Psoas muscle (tissue), 8 donors: ENCODE results near the gene MUSTN1. TPM values are rescaled to one million over a fixed set of nuclear protein-coding genes. Genes with fewer than 3 reads are reported as not detected.

Source experiments
- ATAC-seq, 4 donors: fragments of 200-7000 bp; cut with Tn5 transposase; one replicate each; pipeline ENCODE4 v1.9.1; 2020; ENCODE audit warnings: moderate library complexity in 3 of 4, mild to moderate bottlenecking in 2 of 4
- DNase-seq, 2 donors: peaks; one replicate each; pipeline ENCODE4 v3.0.0-alpha.2; 2020
- H3K27ac ChIP-seq: fragments of 200-600 bp; one replicate; pipeline ENCODE4 v1.8.0; 2022
- H3K27me3 ChIP-seq, 3 donors: fragments of 200-600 bp in 1 of 3; one replicate each; pipeline versions ENCODE4 v1.6.1 to v1.8.0; 2013 to 2022; ENCODE audit warnings: low read length in 2 of 3, mild to moderate bottlenecking in 2 of 3, moderate library complexity in 1 of 3; ENCODE audit not compliant: insufficient read depth in 3 of 3
- H3K36me3 ChIP-seq, 2 donors: fragments of 200-600 bp in 1 of 2; one replicate each; pipeline versions ENCODE4 v1.6.1 to v1.8.0; 2013 to 2022; ENCODE audit warnings: low read depth in 1 of 2, mild to moderate bottlenecking in 1 of 2, moderate library complexity in 1 of 2; ENCODE audit not compliant: insufficient read depth in 1 of 2
- H3K4me1 ChIP-seq: fragments of 200-600 bp; one replicate; pipeline ENCODE4 v1.8.0; 2022
- H3K4me3 ChIP-seq: fragments of 200-600 bp; one replicate; pipeline ENCODE4 v1.8.0; 2022; ENCODE audit warnings: mild to moderate bottlenecking
- H3K9me3 ChIP-seq: fragments of 200-600 bp; one replicate; pipeline ENCODE4 v1.8.0; 2022
- CTCF ChIP-seq: fragments of 200-600 bp; IDR thresholded peaks from one replicate; pipeline ENCODE4 v1.8.0; 2022; ENCODE audit warnings: antibody characterized with exemption
- WGBS, 3 donors: extraction: QIAGEN DNeasy Blood & Tissue Kit; methylation state at CpG; one replicate each; pipeline versions ENCODE4 v1.1.6 to v1.1.7; 2013; 5-methylcytosine and 5-hydroxymethylcytosine counted together
- intact Hi-C, 2 donors: fragments of 100-400 bp; cut with DNase I; formaldehyde crosslinking; loops; one replicate each; pipeline versions ENCODE4 v1.11.0 to v1.14.2; 2022
- polyA plus RNA-seq, 3 donors: library from polyadenylated mRNA; stranded (reverse); fragments of 200-250 nt; gene quantifications; one replicate each; pipeline ENCODE4 v1.2.3, GENCODE V29; 2013
- total RNA-seq, 4 donors: library from RNA; stranded (reverse); fragmentation: NEBNext Ultra II Directional in 2 of 4; extraction: Animal tissue kit (Norgen Biotek cat#: 25700) in 2 of 4; gene quantifications; one replicate each; pipeline versions ENCODE4 v1.2.1 to v1.2.4, GENCODE V29; 2021 to 2023
- donor health status: healthy with polysubstance abuse.
- donor health status: DM: no; HTN: no; CAD: no; lungs with moderate emphysema.
- donor health status: Bipolar disorder and iron deficiency.
- donor health status: healthy.
- donor health status: DM: yes; HTN: yes; CAD: no.
- donor health status: DM: no; HTN: no; CAD: no.
- donor health status: DM: no; HTN: no; CAD: no.
- donor health status: DM: yes; HTN: yes; CAD: no.

The MUSTN1 gene
- total and polyA plus RNA-seq, 7 donors = 91.1 to 1,241 (median 578) TPM

- DNase-seq (no peak), ATAC-seq (no peak)
- Histone ChIP-seq H3K27ac (no peak overlapping the region), H3K36me3 (no peaks in the 10 kb centered on the region), H3K4me1 (no peaks in the 10 kb centered on the region), H3K27me3 (no peaks in the 10 kb centered on the region), H3K9me3 (no peaks in the 10 kb centered on the region), H3K4me3 (no peak overlapping the region)
- 61 to 66% (median 66%) methylated on average over 9 of the region's 9 CpGs for WGBS, 3 donors
- TF ChIP-seq CTCF = no peak
- intact Hi-C loops = no loop called here
Measured at GRCh38 chr3:52795298-52795900, 39.4 kb downstream of the MUSTN1 start.

DNA sequence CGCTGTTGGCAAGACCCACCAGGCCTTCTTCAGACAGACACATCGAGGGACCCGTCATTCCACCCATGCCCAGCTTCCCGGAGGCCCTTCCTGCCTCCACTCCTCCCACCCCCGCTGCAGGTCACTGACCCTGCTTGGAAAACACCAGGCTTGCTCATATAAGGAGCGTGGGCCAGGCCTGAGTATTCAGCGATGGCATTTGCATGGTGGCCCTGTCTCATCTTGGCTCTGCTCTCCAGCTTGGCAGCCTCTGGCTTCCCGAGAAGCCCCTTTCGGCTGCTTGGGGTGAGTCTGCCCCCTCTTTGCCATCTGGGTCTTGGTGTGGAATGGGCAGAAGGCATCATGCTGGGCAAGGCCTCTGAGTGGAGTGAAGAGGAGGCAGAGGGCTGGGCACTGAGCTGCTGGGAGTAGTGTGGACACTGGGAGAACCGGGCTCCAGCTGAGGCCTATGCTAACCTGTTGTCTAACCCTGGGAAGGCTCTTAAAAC, 40.2 kb downstream of the MUSTN1 start, which contains the start of gene ITIH3:
Gene ITIH3 (plus strand): TSS at position 185 of the 488 bp plus-strand sequence. CDS start 8 bp downstream, at position 193.
- no peaks in the 10 kb centered on the region for H3K27me3 ChIP-seq
- no peak within 1 kb of the TSS for H3K27ac ChIP-seq
- WGBS, 3 donors = 55 to 62% (median 56%) methylated on average over 10 of the region's 10 CpGs
- no peaks in the 10 kb centered on the region for H3K4me1 ChIP-seq
- H3K9me3 ChIP-seq = no peaks in the 10 kb centered on the region
- no peaks in the 10 kb centered on the region for H3K36me3 ChIP-seq
- ATAC-seq = no peak
- intact Hi-C loops = no loop called here
- no peak for TF ChIP-seq CTCF
- no peak within 1 kb of the TSS for H3K4me3 ChIP-seq
- no peak for DNase-seq

DNA sequence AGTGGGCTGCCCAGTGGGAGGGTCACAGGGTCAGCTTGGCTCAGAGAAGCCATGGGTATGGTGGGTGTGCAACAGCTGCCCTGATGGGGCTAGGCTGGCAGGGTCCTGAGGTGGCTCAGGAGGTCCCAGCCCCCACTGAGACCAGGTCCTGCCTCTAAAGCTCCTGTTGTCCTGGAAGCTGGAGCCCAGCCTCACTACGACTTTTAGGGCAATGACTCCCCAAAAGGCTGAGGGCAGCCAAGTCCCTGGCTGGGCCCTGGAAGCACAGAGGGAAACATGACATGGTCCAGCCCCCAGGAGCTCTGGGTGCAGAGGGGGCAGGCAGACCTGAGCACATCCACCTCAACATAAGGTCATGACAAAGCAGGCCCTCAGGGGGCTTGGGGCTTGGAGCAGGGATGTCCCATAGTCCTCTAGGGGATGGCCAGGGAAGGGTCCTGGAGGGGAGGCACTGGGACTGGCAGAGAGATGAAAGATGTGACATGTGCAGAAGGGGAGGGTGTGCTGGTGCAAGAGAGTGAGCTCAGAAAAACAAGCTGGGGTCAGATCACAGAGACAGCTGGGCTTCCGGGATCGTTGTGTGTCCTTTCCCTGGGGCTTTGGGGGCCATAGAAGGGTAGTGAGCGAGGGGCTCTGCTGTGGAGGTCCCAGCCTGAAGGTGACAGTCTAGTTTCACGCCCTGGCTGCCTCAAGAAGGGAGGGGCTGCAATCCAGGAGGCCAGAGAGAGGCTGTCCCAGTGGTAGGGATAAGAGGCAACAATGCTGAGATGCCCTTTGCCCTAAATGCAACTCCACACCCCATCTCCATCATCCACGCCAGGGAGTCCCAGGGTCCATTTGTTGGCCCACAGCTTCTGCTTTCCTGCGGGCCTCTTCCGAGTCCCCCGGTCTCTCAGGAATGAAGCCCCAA, 40.9 kb downstream of the MUSTN1 start:
- no peaks in the 10 kb centered on the region for H3K27me3 ChIP-seq
- DNase-seq = no peak
- no peaks in the 10 kb centered on the region for H3K9me3 ChIP-seq
- no peak for ATAC-seq
- no peaks in the 10 kb centered on the region for H3K36me3 ChIP-seq
- no peak overlapping the region for H3K4me3 ChIP-seq
- intact Hi-C loops = no loop called here
- H3K27ac ChIP-seq = no peak overlapping the region
- no peaks in the 10 kb centered on the region for H3K4me1 ChIP-seq
- 77% methylated on average over 9 of the region's 9 CpGs for WGBS, 3 donors
- no peak for TF ChIP-seq CTCF

- WGBS, 3 donors = 43 to 68% (median 52%) methylated on average over 17 to 18 of the region's 18 CpGs
- H3K27ac ChIP-seq = no peak overlapping the region
- ATAC-seq = no peak
Measured at GRCh38 chr3:52792961-52793695, 41.7 kb downstream of the MUSTN1 start.

More at GRCh38 chr3:52792961-52793695, 41.7 kb downstream of the MUSTN1 start:
- DNase-seq = no peak
- Histone ChIP-seq H3K27me3 (no peaks in the 10 kb centered on the region), H3K4me3 (no peak overlapping the region), H3K36me3 (no peaks in the 10 kb centered on the region), H3K9me3 (no peaks in the 10 kb centered on the region), H3K4me1 (no peaks in the 10 kb centered on the region)
- TF ChIP-seq CTCF = no peak
- intact Hi-C loops = no loop called here
